ENCODE data around the gene UBR4. TPM values are rescaled to one million over a fixed set of nuclear protein-coding genes. Genes with fewer than 3 reads are reported as not detected.

The UBR4 gene
- total RNA-seq, 1 experiment from 2014 or later: 60.2 TPM

DNA sequence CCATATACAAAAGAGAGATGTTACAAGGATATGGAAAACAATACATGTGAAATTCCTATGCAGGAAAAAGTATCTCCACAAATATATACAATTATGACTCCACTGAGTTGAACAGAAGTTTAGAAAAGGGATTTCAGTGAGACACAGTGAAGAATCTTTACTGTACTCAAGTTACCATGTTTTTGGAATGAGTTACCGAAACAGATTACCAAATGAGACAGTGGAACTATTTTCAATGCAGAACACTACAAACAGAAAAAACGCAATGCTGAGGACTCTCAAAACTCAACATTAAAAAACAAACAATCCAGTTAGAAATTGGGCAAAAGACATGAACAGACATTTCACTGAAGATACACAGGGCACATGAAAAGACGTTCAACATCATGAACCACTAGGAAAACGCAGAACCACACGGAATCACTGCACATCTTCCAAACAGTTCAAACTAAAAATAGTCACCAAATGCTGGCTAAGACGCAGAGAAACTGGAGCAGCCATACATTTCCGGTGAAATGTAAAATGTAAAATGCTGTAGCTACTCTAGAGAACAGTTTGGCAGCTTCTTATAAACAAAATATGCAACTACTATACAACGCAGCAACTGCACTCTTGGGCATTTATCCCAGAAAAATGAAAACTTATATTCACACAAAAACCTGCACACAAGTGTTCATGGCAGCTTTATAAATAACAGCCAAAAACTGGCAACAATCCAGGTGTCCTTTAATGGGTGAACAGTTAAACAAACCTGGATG, 118.7 kb downstream of the UBR4 start:
- no peak for DNase-seq (ENCODE audit: low read depth)

DNA sequence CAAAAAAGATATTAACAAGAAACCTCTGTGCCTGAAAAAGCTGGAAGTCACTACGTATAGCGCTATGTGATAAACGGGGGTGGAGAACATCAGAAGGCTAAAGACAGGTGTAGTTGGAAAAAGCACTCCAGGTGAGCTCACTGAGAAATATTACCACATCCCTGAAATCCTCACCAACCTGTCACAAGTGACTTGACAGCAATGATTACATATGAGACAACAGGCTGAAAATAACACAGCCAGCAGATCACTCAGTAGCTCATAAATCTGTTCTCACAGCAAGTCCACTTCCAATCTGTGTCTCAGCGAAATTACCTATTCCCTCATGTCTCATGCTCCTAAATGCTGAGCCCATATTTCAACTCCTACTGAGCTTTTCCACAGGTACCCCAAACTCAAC, 120.5 kb downstream of the UBR4 start:
- DNase-seq (ENCODE audit: low read depth): no peak

DNA sequence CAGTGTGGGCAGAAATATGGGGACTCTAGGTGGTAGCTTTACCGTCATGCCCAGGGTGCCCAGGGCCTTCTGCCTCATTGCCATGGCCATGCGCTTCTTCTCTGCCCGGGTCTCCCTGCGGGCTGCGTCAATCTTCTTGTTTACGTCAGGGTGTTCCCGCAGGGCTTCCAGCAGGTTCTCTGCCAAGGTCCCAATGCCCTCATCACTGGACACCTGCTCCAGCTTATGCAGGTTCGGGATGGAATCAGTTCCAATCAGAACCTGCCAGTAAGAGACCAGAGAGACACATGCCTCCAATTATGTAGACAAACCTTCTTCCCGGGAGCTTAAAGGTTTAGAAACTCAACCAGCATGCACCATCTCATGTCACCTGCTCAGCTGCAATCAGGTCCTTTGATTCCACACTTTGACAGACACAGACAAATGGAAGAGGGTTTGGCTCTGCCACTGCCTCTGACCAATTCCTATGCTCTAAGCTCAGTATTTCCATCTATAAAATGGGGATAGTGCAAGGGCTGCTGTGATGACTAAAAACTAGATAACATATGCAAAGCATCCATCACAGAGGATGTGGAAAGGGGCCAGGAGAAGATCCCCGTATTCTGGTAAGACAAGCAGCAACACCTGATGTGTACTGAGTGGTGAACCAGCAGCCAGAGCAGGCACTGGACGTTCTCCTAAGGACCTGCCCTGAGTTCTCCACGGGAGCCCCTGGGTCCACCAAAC, 121.2 kb downstream of the UBR4 start:
- DNase-seq (ENCODE audit: low read depth): no peak

DNA sequence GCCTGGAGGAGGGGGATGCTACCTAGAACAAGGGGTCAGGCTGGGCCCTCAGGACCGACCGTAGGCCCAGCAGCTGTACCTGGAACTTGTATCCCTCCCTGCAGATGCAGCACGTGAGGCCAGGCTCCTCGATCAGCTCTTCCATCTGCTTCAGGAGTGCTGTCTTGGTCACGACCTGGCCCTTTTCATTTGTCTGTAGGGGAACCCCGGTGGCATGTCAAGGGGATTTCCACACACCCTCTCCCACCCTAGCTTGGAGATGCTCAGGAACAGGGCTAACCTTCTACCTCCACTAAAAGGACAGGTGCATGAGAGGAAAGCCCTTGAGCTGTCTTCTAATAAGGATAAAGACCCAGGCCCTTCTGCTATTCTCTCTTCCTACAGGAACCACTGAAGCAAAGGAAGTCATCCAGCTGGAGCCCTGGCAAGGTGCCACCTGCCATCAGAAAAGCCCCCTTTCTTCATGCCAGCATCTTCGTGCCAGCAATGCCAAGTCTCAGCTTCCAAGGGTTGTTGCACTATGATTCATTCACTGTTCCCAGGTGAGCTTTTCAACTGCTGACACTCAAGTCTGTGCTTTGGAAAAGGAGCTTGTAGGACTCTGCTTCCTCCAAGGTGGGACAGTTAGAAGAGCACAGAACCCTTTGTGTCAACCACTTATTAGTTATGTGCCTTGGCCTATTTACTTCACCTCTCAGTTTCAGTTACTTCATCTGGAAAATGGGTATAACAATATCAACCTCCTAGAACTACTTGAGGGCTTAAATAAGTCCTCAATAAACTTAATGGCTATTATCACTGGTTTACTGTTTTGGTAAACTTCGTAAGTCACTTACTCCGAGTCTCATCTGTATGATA, 122.1 kb downstream of the UBR4 start:
- DNase-seq (ENCODE audit: low read depth): no peak

DNA sequence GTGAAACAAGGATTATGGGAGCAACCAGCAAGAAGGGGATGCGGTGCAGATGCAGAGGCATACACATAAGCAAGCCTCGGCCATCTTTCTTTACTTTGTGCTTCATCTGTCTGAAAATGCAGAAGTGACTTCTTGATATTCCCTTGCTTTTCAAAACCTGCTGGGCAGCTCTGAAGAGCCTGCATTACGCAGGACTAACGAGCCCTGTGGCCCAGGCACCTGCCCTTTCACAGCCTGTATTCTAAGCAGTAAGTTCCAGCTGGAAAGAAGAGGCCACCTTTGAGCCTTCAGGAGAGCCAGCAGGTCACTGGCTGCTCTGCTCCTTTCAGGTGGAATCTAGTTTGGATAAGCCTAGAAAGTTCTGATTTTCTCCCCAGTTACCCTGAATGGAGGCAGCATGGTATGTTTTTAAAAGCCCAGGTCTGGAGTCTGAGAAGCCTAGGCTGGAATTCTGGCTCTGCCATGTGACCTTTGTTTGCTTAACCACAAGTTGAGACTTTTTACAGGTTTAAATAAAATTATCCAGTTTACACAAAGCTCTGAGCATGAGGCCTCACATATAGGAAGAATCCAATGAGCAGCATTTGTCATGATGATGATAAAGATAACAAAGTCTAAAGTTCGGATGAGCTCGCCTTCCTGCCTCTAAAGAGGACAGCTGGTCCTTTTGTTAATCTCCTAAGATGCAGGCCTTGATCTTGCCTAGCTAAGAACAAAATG, 122.9 kb downstream of the UBR4 start:
- no peak for DNase-seq (ENCODE audit: low read depth)

DNA sequence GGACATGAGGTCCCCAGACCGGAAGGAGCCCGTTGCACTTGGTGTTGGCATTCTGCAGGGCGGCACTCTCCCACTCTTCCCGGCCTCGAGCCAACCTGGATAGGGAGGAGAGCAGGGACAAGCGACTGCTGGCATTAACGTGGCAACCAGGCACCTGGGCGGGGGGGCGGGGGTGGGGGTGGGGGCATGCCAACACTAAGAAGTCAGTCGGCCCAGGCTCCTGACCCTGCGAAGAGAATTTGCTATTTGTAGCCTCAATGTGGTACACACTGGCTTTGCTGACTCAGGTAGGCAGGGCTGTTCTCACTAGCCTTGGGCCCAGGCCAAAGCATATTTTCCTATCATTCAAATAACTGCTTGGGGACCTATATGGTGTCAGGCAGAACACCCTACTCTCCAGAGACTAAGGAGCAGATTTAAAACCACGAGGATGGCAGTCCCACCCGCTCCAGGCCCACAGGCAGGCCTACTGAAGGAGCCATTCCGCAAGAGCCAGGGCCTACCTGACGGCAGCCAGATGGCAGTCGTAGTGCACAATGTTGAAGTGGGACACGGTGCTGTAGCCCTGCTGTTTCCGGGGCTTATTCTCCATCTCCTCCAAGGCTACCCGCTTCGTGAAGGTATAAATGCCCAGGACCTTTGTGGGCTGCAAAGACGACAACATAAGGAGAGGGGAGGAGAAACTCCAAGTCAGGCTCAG, 123.7 kb downstream of the UBR4 start:
- DNase-seq (ENCODE audit: low read depth): no peak

DNA sequence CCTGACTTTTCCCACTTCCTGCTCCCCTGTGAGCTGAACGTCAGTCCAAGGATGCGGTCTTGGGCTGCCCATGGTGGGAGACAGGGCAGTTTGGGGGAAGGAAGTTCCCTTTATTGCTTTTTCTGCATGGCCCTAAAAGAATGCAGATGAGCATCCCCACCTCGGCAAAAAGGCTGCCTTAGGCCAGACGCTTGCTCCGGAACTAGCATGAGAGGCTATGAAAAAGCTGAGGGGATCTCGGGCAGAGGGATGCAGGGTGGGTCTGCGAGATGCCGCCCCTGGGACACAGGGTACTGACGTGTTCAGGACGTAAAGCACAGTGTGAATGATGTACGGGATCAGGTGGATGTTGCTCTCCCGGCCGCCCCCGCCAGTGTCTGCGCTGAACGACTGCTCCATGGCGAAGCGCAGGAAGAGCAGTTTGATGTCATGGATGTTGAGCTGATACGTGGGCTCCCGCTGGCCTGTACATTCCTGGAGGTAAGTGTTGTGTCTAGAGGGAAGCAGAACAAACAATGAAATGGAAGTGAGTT, 125.8 kb downstream of the UBR4 start:
- DNase-seq (ENCODE audit: low read depth): no peak

DNA sequence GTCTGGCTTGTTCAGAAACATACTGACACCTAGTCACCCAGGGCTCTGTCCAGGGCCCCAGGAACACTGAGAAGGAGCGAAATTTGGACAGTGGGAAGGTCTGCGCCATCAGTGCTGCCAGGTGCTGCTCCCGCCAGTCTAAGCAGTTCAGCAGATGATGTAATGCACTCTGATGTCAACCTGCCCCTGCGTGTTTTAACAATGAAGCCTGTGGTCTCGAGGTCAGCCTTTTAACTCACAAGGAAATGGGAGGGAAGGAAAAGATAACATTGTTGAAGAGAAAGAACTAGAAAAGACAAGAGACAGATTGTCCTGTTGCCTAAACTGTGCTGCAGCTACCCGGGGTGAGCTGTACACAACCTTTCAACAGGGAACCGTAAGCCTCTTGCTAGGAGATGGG, 127.0 kb downstream of the UBR4 start:
- DNase-seq (ENCODE audit: low read depth): no peak

DNA sequence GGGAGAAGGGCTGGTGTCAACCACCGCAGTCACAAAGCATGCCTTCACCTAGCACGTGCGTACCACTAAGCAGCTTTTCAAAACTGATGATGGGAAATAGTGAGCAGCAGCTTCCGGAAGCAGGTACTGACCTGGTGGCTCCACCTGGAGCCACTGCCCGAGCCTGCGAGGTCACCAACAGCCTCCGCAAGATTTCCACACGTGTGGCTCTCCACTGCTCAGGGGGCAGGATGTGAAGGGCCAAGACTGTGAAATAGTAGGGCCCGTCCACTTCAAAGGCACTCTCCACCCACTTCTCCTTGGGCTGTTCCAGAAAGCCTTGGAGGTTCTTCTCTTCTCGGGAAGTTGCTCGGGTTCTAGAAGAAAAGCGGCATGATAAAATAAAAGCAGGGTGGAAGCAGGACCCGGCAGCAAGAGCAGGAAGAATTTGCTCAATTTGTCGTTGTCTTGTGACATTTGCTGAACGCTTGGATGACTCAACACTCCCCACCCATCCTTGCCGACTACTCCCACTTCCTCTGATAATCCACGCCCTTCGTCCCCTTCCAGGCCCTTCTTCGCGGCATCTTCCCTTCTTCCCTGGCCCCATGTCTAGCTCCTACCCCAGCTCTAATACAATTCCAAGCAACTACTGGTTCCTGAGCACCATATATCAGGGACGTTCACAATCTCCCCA, 128.7 kb downstream of the UBR4 start:
- DNase-seq (ENCODE audit: low read depth): peak; percentile 78

DNA sequence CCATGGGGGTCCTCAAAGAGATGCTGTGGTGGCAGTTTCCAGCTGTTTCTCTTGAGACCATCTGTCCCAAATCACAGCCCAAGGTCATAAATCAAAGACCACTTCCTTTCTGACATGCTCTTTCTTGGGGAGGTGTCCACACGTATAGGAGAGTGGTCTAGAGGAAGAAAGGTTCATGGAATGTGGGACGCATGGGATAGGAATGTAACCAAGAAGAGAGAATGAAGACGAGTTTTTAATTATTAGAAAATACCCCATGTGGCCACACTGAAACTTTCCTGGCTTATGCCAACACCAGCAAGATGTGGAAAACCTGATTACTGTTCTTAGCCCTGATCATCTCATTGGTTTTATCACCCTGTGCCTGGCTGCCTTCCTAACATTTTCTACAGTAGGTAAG, 129.3 kb downstream of the UBR4 start:
- DNase-seq (ENCODE audit: low read depth): peak; percentile 47

DNA sequence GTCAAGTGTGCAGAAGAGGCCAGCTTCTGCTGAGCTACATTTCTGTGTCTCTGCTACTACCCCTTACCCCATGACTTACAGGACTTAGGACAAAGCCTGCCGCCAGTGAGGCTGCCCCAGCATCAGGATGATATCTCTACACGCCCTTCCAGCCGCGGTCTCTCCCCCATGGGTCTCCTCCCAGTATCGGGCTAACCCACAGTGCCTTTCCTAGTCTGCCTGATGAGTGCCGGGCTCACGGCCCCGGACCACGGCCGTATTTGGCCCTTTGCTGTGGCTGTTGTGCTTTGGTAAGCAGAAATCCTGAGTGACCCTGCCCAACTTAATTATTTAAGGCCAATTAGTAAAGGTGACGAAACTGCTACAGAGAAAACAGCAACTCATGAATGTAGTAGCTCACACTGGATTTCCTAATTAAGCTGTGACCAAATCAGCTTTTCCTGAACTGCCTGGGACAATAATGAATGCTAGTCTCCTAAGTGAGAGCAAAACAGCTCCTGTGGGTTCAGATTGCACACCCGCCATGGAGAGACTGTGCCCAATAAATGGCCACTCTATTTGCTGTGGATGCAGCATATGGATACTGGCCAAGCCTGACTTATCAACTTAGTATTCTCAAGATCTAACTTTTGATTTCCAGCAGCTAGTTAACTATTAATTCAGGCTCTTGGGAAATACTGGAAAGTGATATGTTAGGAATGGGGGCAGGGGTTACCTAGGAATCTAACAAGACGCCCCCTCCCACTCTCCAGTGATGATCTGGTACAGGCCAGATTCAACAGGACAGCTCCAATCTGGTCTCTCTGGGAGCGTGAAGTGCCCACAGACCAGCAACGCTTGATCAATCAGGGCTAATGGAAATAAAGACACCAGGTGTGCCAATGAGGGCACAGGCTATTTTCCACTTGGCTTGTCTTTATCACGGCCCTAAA, 130.3 kb downstream of the UBR4 start:
- DNase-seq (ENCODE audit: low read depth): no peak

DNA sequence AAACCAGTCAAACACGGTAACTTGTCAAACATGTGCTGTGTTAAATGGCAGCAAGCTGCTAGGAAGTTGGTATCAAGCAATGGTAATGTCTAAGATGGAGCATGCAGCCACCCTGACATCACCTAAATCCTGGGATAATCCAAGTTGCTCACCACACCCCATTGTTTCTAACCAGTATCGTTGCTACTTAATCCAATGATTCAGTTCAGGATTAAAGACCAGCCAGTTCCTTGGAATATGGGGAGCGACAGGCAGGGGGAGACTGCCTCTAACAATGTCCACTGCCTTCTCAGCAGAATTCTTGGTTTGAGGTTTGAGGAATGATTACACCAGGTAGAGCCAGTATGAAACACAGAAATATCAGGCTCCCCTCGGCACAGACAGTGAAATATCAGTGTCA, 131.5 kb downstream of the UBR4 start:
- no peak for DNase-seq (ENCODE audit: low read depth)

DNA sequence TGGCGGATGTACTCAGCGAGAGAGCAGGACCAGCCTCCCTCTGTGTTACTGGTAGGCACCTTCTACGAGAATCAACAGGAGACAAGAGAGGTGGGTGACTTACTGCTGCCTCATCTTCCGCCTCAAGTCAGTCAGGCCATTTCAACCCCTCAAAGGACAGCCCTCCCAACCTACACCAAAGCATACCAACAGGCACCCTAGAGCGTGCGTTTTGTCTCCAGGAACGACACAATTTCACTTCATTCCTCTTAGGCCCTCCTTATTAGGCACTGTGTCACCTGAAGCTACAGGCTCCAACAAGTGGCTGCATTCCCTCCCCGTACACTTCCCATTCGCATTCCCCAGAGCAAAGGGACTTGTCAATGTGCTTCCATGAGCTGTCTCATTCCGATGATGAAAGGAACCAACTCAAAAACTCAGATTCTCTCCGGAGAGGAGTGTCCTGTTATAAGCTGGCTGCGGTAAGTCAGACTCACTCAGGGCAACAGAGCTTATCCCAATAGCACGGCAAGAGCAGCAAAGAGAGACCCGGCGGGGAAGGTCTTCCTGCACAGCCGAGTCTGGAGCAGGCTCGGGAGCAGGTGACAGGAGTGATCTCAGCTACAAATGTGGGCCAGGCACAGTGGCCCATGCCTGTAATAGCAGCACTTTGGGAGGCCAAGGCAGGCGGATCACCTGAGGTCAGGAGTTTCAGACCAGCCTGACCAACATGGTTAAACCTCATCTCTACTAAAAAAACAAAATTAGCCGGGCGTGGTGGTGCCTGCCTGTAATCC, 133.0 kb downstream of the UBR4 start:
- no peak for DNase-seq (ENCODE audit: low read depth)

DNA sequence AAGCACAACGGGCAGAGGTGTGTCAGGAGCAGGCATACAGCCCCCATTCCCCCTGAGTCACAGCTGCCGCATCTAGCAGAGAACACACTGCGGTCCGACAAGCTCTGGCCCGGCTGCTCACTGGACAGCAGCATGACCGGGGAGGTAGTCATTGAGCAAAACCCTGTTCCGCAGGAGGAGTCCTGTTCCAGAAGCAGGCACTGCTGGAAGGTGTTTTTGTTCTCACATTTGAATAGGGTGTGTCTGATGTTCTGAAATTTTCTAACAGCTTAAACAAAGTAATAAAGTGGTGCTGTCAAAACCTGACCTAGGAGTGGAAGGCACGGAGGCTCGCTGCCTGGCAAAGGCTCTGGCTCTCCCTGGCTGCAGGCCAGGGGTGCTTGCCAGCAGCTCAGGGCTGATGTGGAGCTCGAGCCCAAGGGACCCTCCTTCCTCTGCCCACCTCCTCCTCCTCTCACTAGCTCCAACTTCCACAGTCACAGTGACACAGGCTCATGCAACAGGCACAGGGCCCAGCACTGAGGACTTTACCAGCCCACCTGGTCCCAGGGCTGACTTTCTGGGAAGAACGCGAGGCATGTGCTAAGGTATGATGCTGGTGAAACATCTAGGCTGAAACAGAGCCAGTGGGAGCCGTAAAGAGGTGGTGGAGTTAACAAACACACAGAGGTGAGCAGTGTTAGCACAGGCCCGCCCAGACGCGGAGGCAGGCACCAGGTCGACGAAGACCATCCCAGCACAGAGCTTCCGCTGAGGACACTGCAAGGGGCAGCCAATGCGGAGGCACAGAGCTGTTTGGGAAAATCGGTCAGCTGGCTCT, 135.0 kb downstream of the UBR4 start:
- no peak for DNase-seq (ENCODE audit: low read depth)

DNA sequence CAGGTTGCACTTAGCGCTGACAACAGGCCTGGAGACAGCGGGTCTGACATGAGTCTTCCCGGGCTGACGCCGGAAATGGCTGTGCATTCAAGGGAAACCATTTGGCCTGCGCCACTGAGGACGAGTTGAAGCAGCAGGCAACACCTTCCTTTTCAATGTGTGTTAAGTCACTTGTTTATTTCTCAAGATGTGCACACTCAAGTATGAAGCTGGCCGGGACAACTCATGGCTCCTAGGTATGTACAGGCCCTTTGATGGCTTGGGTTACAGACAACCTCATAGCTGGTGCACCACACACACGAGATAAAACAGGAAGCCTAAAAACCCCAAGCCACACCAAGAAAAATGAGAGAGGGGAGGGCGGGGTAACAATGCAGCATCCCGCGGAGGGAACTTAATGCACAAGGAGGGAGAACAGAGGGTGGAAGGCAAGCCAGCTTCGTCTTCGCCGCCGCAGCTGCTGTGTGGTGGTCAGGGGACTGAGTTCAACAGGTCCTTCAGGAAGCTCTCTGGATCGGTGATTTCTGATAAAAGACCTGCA, 135.6 kb downstream of the UBR4 start:
- DNase-seq (ENCODE audit: low read depth): no peak

DNA sequence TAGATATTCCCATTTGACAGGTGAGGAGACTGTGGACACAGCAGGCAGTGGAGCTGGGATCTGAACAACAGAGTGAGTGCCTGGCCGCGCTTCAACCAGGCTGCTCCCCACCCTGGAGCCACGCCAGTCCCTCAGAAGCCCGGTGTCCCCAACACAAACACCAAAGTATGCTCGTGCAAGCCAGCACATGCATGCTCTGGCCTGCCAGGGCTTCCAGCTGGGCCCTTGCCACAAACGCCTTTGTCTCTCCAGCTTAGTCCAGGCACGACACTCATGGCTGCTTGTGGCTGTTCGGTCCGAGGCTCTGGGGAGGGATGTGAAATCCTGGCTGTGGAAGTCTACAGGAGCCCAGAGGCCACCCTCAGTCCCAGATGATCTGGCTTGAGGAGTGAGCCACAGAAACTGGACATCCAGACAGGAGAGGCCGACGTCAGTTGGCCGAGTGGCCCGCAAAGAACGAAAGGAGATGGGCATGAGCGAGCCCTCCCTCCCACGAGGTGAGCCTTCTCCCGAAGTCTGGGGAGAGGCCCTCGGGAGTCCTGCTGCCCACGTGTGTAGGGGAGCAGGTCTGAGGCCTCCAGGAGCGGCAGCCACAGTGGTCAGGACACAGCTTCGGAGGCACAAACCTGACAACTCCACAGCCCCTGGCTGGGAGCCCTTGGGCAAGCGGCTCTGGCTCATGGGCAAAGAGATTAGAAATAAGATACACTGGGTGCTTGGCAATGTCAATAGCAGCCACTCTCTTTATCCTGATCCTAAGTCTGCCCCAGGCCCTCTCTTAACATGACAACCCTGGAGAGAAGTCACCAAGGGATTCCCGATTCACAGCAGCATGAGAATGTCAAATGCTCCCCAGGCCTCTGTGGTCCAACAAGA, 136.5 kb downstream of the UBR4 start:
- no peak for DNase-seq (ENCODE audit: low read depth)

All from RPMI7951 (cell line).